CD14-positive monocyte (primary cell): ENCODE results near the gene ZBTB4. TPM values are rescaled to one million over a fixed set of nuclear protein-coding genes. Genes with fewer than 3 reads are reported as not detected.

Experiments
- DNase-seq, 3 donors: peaks; one replicate each; pipeline ENCODE4 v3.0.0-alpha.2; 2011 to 2022
- H2AFZ ChIP-seq: 2 replicates; pipeline ENCODE4 v1.6.0; 2012; ENCODE audit warnings: mild to moderate bottlenecking, low read depth, low read length, inconsistent platforms; ENCODE audit not compliant: insufficient read depth, poor library complexity, severe bottlenecking
- H3K27ac ChIP-seq, 2 donors: 1 replicate in 1 of 2; 2 replicates in 1 of 2; pipeline ENCODE4 v1.5.1; 2012 to 2013; ENCODE audit warnings: low read length in 2 of 2, control low read depth in 1 of 2, inconsistent platforms in 1 of 2, low read depth in 1 of 2, mild to moderate bottlenecking in 1 of 2
- H3K27me3 ChIP-seq, 2 donors: one replicate each; pipeline versions ENCODE4 v1.6.0 to v1.6.1; 2011 to 2013; ENCODE audit warnings: low read length in 2 of 2; ENCODE audit not compliant: control insufficient read depth in 2 of 2, insufficient read depth in 2 of 2
- H3K36me3 ChIP-seq, 2 donors: replicated peaks in 1 of 2; 1 replicate in 1 of 2; 2 replicates in 1 of 2; pipeline versions ENCODE4 v1.5.1 to v1.6.1; 2012 to 2013; ENCODE audit warnings: low read length in 2 of 2, control low read depth in 1 of 2, inconsistent platforms in 1 of 2, mild to moderate bottlenecking in 1 of 2; ENCODE audit not compliant: insufficient read depth in 2 of 2, control insufficient read depth in 1 of 2
- H3K4me1 ChIP-seq, 2 donors: 1 replicate in 1 of 2; 2 replicates in 1 of 2; pipeline versions ENCODE4 v1.5.1 to v1.6.1; 2012 to 2013; ENCODE audit warnings: low read length in 2 of 2, control low read depth in 1 of 2, inconsistent platforms in 1 of 2, mild to moderate bottlenecking in 1 of 2, moderate library complexity in 1 of 2; ENCODE audit not compliant: insufficient read depth in 2 of 2, control insufficient read depth in 1 of 2
- H3K4me2 ChIP-seq: replicated peaks from 2 replicates; pipeline ENCODE3; 2012; ENCODE audit warnings: low read length, moderate library complexity, mild to moderate bottlenecking; ENCODE audit not compliant: poor library complexity, severe bottlenecking; ENCODE audit errors: extremely low read depth
- H3K4me3 ChIP-seq, 3 experiments: fragments of 200-600 bp in 1 of 3; sonication (generic) in 1 of 3; replicated peaks in 1 of 3; 1 replicate in 2 of 3; 2 replicates in 1 of 3; pipeline ENCODE4 v1.5.1; 2011 to 2013; ENCODE audit warnings: low read length in 3 of 3, mild to moderate bottlenecking in 3 of 3, control low read depth in 2 of 3, low read depth in 2 of 3, inconsistent platforms in 1 of 3, moderate library complexity in 1 of 3
- H3K79me2 ChIP-seq: 2 replicates; pipeline ENCODE4 v1.6.0; 2012; ENCODE audit warnings: mild to moderate bottlenecking, control low read depth, inconsistent platforms, low read length, moderate library complexity; ENCODE audit not compliant: insufficient read depth
- H3K9ac ChIP-seq: 2 replicates; pipeline ENCODE4 v1.6.0; 2017; ENCODE audit warnings: low read length, mild to moderate bottlenecking; ENCODE audit not compliant: insufficient read depth, poor library complexity, severe bottlenecking
- H3K9me3 ChIP-seq, 2 donors: replicated peaks in 1 of 2; 1 replicate in 1 of 2; 2 replicates in 1 of 2; pipeline versions ENCODE4 v1.5.1 to v1.6.1; 2012 to 2013; ENCODE audit warnings: low read length in 2 of 2, control low read depth in 1 of 2; ENCODE audit not compliant: control insufficient read depth in 1 of 2, insufficient read depth in 1 of 2
- H4K20me1 ChIP-seq: 2 replicates; pipeline ENCODE4 v1.6.0; 2012; ENCODE audit warnings: mild to moderate bottlenecking, low read length, control low read depth, moderate library complexity; ENCODE audit not compliant: insufficient read depth
- H3K27ac Mint-ChIP-seq, 7 donors: one replicate each; pipeline ENCODE4 v1.8.0; 2020; ENCODE audit warnings: mild to moderate bottlenecking in 7 of 7, mixed read lengths in 7 of 7, moderate library complexity in 6 of 7, inconsistent platforms in 2 of 7
- H3K27me3 Mint-ChIP-seq, 3 donors: one replicate each; pipeline ENCODE4 v1.8.0; 2021 to 2022; ENCODE audit warnings: low read depth in 3 of 3, mild to moderate bottlenecking in 3 of 3, mixed read lengths in 3 of 3, moderate library complexity in 3 of 3, inconsistent platforms in 1 of 3
- H3K36me3 Mint-ChIP-seq, 2 donors: one replicate each; pipeline ENCODE4 v1.8.0; 2020; ENCODE audit warnings: mixed read lengths in 2 of 2, inconsistent platforms in 1 of 2, mild to moderate bottlenecking in 1 of 2
- H3K4me1 Mint-ChIP-seq: one replicate; pipeline ENCODE4 v1.8.0; 2020; ENCODE audit warnings: mild to moderate bottlenecking, mixed read lengths
- H3K4me3 Mint-ChIP-seq, 2 donors: one replicate each; pipeline ENCODE4 v1.8.0; 2020; ENCODE audit warnings: mild to moderate bottlenecking in 2 of 2, mixed read lengths in 2 of 2, moderate library complexity in 1 of 2
- H3K9me3 Mint-ChIP-seq, 7 donors: one replicate each; pipeline ENCODE4 v1.8.0; 2020 to 2022; ENCODE audit warnings: mixed read lengths in 7 of 7, mild to moderate bottlenecking in 6 of 7, moderate library complexity in 6 of 7, inconsistent platforms in 2 of 7
- CTCF ChIP-seq: fragments of 200-600 bp; IDR thresholded peaks from one replicate; pipeline ENCODE4 v1.8.0; 2022; ENCODE audit warnings: antibody characterized with exemption, mild to moderate bottlenecking
- WGBS: methylation state at CpG from one replicate; pipeline ENCODE4 v1.1.5; 2013; ENCODE audit warnings: missing lambda C conversion rate; ENCODE audit not compliant: insufficient coverage; 5-methylcytosine and 5-hydroxymethylcytosine counted together
- intact Hi-C, 2 donors: fragments of 100-400 bp; cut with micrococcal nuclease; formaldehyde crosslinking; loops; one replicate each; pipeline versions ENCODE4 v1.15.0 to v1.15.1; 2023
- polyA plus RNA-seq, 3 donors: library from polyadenylated mRNA; depleted of rRNA in 1 of 3; unstranded in 2 of 3; stranded (reverse) in 1 of 3; fragments of 300-500 nt in 2 of 3; fragments of >200 nt in 1 of 3; fragmentation: Illumina TruSeq in 2 of 3; gene quantifications; 1 replicate in 2 of 3; 2 replicates in 1 of 3; pipeline ENCODE4 v1.2.3, GENCODE V29; 2012 to 2021

The ZBTB4 gene
- polyA plus RNA-seq, 3 donors: 3.4 to 8.1 (median 4.4) TPM

GRCh38 chr17:7415784-7416183 lies 63.6 kb downstream of the ZBTB4 start:
- H3K79me2 ChIP-seq: no peaks in the 10 kb centered on the region
- H3K4me1 Mint-ChIP-seq: no peaks in the 10 kb centered on the region

DNA sequence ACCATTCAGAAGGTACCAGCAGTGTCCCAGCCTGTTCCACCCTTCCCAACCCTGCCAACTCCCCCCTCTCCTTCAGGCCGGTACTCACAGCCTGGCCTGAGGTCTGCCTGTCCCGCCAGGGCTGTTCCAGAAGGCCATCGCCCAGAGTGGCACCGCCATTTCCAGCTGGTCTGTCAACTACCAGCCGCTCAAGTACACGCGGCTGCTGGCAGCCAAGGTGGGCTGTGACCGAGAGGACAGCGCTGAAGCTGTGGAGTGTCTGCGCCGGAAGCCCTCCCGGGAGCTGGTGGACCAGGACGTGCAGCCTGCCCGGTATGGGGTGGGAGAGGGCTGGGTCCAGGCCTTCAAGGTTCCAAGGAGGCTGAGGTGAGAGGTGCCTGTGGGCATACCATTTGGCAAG lies 64.6 kb downstream of the ZBTB4 start:
- TF ChIP-seq CTCF: no peak
- Mint-ChIP-seq H3K27me3 (peaks cover 4 to 18% (median 10%) of the 10 kb centered on the region in 3 donors), H3K36me3 (no peaks in the 10 kb centered on the region), H3K4me3 (no peak overlapping the region), H3K9me3 (no peaks in the 10 kb centered on the region), H3K27ac (no peak overlapping the region), H3K4me1 (no peaks in the 10 kb centered on the region)
- H3K9me3 ChIP-seq: no peaks in the 10 kb centered on the region
- H3K4me1 ChIP-seq: no peaks in the 10 kb centered on the region
- no peak overlapping the region for H2AFZ ChIP-seq
- H3K27me3 ChIP-seq: no peaks in the 10 kb centered on the region
- no peaks in the 10 kb centered on the region for H3K79me2 ChIP-seq
- H3K9ac ChIP-seq: no peak overlapping the region
- intact Hi-C loops: no loop called here
- 86% methylated on average over 11 of the region's 14 CpGs for WGBS
- no peaks in the 10 kb centered on the region for H4K20me1 ChIP-seq
- no peak for DNase-seq
- no peak overlapping the region for H3K4me3 ChIP-seq
- no peak overlapping the region for H3K4me2 ChIP-seq
- no peaks in the 10 kb centered on the region for H3K36me3 ChIP-seq
- H3K27ac ChIP-seq: no peak overlapping the region

More at GRCh38 chr17:7415784-7416183, 63.6 kb downstream of the ZBTB4 start:
- Histone ChIP-seq H3K27ac (no peak overlapping the region), H3K9ac (no peak overlapping the region), H3K9me3 (no peaks in the 10 kb centered on the region), H3K27me3 (no peaks in the 10 kb centered on the region), H2AFZ (no peak overlapping the region), H3K4me3 (no peak overlapping the region), H3K4me1 (no peaks in the 10 kb centered on the region), H4K20me1 (no peaks in the 10 kb centered on the region), H3K4me2 (no peak overlapping the region), H3K36me3 (no peaks in the 10 kb centered on the region)
- Mint-ChIP-seq H3K36me3 (no peaks in the 10 kb centered on the region), H3K27me3 (peaks cover 1 to 14% (median 7%) of the 10 kb centered on the region in 3 donors), H3K4me3 (no peak overlapping the region), H3K27ac (no peak overlapping the region), H3K9me3 (no peaks in the 10 kb centered on the region)
- WGBS: 94% methylated on average over 21 of the region's 23 CpGs
- intact Hi-C loops: no loop called here
- TF ChIP-seq CTCF: no peak
- DNase-seq: no peak
